Esophagus muscularis mucosa (tissue), 4 donors: ENCODE results near the gene CHPT1. TPM values are rescaled to one million over a fixed set of nuclear protein-coding genes. Genes with fewer than 3 reads are reported as not detected.
"Not testable (repeated sequence)": the region's sequence is repeated elsewhere in the genome, so short reads cannot be mapped to it uniquely, and the experiment has no call there.

ENCODE experiments used
- DNase-seq: peaks from one replicate; pipeline ENCODE4 v3.0.0-alpha.2; 2017; ENCODE audit errors: extremely low spot score
- H3K27ac ChIP-seq, 4 donors: fragments of 200-600 bp; sonication (generic); replicated peaks in 1 of 4; 1 replicate in 3 of 4; 2 replicates in 1 of 4; pipeline ENCODE4 v1.5.1; 2016 to 2019; ENCODE audit warnings: mild to moderate bottlenecking in 1 of 4
- H3K27me3 ChIP-seq, 4 donors: fragments of 200-600 bp; sonication (generic); one replicate each; pipeline versions ENCODE4 v1.5.1 to v1.6.0; 2016 to 2019
- H3K36me3 ChIP-seq, 4 donors: fragments of 200-600 bp; sonication (generic); one replicate each; pipeline ENCODE4 v1.5.1; 2016 to 2019
- H3K4me1 ChIP-seq, 4 donors: fragments of 200-600 bp; sonication (generic); one replicate each; pipeline ENCODE4 v1.5.1; 2016 to 2019
- H3K4me3 ChIP-seq, 4 donors: fragments of 200-600 bp; sonication (generic); 1 replicate in 2 of 4; 2 replicates in 2 of 4; pipeline ENCODE4 v1.5.1; 2016 to 2019; ENCODE audit warnings: mild to moderate bottlenecking in 4 of 4, moderate library complexity in 1 of 4
- H3K9me3 ChIP-seq, 4 donors: fragments of 200-600 bp; sonication (generic); 1 replicate in 3 of 4; 2 replicates in 1 of 4; pipeline ENCODE4 v1.5.1; 2016 to 2019
- EP300 ChIP-seq: sonication (generic); formaldehyde crosslinking; IDR thresholded peaks from one replicate; pipeline ENCODE4 v1.6.1; 2017; ENCODE audit warnings: antibody characterized with exemption
- POLR2A ChIP-seq: fragments of 450-650 bp; IDR thresholded peaks from one replicate; pipeline ENCODE4 v1.6.1; 2017; ENCODE audit warnings: antibody characterized with exemption, moderate library complexity, mild to moderate bottlenecking, low read depth
- POLR2AphosphoS5 ChIP-seq, 2 donors: sonication (generic); formaldehyde crosslinking; IDR thresholded peaks; one replicate each; pipeline ENCODE4 v1.6.1; 2017; ENCODE audit warnings: antibody characterized with exemption in 2 of 2
- WGBS: methylation state at CpG from one replicate; pipeline ENCODE4 v1.1.5; 2018; 5-methylcytosine and 5-hydroxymethylcytosine counted together
- intact Hi-C: fragments of 100-400 bp; cut with DNase I; formaldehyde crosslinking; loops from one replicate; pipeline ENCODE4 v1.15.1; 2023
- total RNA-seq, 4 donors: library from RNA; depleted of rRNA; stranded (reverse); fragments of >200 nt; gene quantifications; one replicate each; pipeline versions ENCODE4 v1.1.0 to v1.2.1, GENCODE V29; 2016
- TF ChIP-seq, protein P1 (sequence below), 3 experiments: fragments of 200-600 bp in 2 of 3; fragments of 450-650 bp in 1 of 3; sonication (generic) in 2 of 3; IDR thresholded peaks; one replicate each; pipeline ENCODE4 v1.5.1; 2017 to 2019; ENCODE audit warnings: antibody characterized with exemption in 3 of 3, mild to moderate bottlenecking in 2 of 3, moderate library complexity in 1 of 3

The CHPT1 gene
- total RNA-seq, 4 donors from 2014 or later: 57.5 to 180 (median 83.8) TPM

- no peaks in the 10 kb centered on the region for H3K27me3 ChIP-seq
- WGBS: 79% methylated on average over 2 of the region's 4 CpGs
- intact Hi-C loops: no loop called here
These were observed 25.6 kb upstream of the CHPT1 start for GRCh38 chr12:101671833-101672232.

GRCh38 chr12:101675555-101675954 is 21.9 kb upstream of the CHPT1 start:
- intact Hi-C loops: no loop called here
- Histone ChIP-seq H3K4me3 (no peak overlapping the region), H3K4me1 (peaks cover 0 to 7% (median 5%) of the 10 kb centered on the region in 4 donors), H3K27ac (no peak overlapping the region), H3K27me3 (no peaks in the 10 kb centered on the region), H3K36me3 (no peaks in the 10 kb centered on the region), H3K9me3 (no peaks in the 10 kb centered on the region)
- TF ChIP-seq EP300 (no peak), POLR2A (no peak), POLR2AphosphoS5 (IDR thresholded peaks at IDR 0.05) (no peak)
- TF ChIP-seq, protein P1, sequence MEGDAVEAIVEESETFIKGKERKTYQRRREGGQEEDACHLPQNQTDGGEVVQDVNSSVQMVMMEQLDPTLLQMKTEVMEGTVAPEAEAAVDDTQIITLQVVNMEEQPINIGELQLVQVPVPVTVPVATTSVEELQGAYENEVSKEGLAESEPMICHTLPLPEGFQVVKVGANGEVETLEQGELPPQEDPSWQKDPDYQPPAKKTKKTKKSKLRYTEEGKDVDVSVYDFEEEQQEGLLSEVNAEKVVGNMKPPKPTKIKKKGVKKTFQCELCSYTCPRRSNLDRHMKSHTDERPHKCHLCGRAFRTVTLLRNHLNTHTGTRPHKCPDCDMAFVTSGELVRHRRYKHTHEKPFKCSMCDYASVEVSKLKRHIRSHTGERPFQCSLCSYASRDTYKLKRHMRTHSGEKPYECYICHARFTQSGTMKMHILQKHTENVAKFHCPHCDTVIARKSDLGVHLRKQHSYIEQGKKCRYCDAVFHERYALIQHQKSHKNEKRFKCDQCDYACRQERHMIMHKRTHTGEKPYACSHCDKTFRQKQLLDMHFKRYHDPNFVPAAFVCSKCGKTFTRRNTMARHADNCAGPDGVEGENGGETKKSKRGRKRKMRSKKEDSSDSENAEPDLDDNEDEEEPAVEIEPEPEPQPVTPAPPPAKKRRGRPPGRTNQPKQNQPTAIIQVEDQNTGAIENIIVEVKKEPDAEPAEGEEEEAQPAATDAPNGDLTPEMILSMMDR (IDR thresholded peaks at IDR 0.05): no peak
- DNase-seq: no peak
- 89% methylated on average over 2 of the region's 2 CpGs for WGBS

More at GRCh38 chr12:101671833-101672232, 25.6 kb upstream of the CHPT1 start:
- no peaks in the 10 kb centered on the region for H3K36me3 ChIP-seq
- no peak overlapping the region for H3K27ac ChIP-seq
- no peak overlapping the region for H3K4me3 ChIP-seq
- peaks cover 0 to 5% (median 0%) of the 10 kb centered on the region in 4 donors for H3K4me1 ChIP-seq
- no peak for DNase-seq
- TF ChIP-seq EP300: no peak
- TF ChIP-seq, protein P1 (IDR thresholded peaks at IDR 0.05): no peak
- no peak for TF ChIP-seq POLR2AphosphoS5 (IDR thresholded peaks at IDR 0.05)
- TF ChIP-seq POLR2A: no peak
- H3K9me3 ChIP-seq: no peaks in the 10 kb centered on the region

GRCh38 chr12:101676497-101676896 is 20.9 kb upstream of the CHPT1 start:
- H3K4me1 ChIP-seq, intact Hi-C loops: not testable (repeated sequence)

DNA sequence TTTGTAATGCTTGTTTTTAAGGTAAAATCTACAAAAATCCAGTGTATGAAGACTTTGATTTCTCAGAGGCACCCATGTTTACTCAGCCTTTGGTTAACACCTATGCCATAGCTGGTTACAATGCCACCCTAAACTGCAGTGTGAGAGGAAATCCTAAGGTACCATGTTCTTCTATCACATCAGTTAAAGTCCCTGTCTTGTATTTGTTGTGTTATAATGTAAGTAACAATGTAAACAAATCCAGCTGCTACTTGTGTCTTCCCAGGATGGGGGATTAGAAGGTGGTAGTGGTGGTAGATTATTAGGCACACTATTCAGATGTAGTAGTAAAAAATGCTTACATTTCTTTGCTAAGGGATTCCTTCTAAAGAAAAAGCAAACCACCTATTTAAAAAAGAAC is 19.4 kb upstream of the CHPT1 start:
- Histone ChIP-seq H3K4me3 (no peak overlapping the region), H3K9me3 (no peaks in the 10 kb centered on the region), H3K4me1 (peaks cover 0 to 7% (median 5%) of the 10 kb centered on the region in 4 donors), H3K27me3 (no peaks in the 10 kb centered on the region), H3K36me3 (no peaks in the 10 kb centered on the region), H3K27ac (no peak overlapping the region)
- intact Hi-C loops: no loop called here
- no peak for DNase-seq
- TF ChIP-seq POLR2AphosphoS5 (IDR thresholded peaks at IDR 0.05): no peak
- no peak for TF ChIP-seq POLR2A
- TF ChIP-seq EP300: no peak
- TF ChIP-seq, protein P1 (IDR thresholded peaks at IDR 0.05): no peak

More at GRCh38 chr12:101676497-101676896, 20.9 kb upstream of the CHPT1 start:
- not testable (repeated sequence) for DNase-seq, H3K27me3 ChIP-seq, H3K27ac ChIP-seq, H3K36me3 ChIP-seq, H3K9me3 ChIP-seq, H3K4me3 ChIP-seq
- WGBS: 70% methylated on average over 3 of the region's 3 CpGs

GRCh38 chr12:101680240-101680639 is 17.2 kb upstream of the CHPT1 start:
- WGBS: 68% methylated on average over 3 of the region's 3 CpGs
- peaks cover 0 to 7% (median 5%) of the 10 kb centered on the region in 4 donors for H3K4me1 ChIP-seq
- intact Hi-C loops: no loop called here
- no peak overlapping the region for H3K27ac ChIP-seq
- H3K9me3 ChIP-seq: no peaks in the 10 kb centered on the region
- H3K36me3 ChIP-seq: no peaks in the 10 kb centered on the region
- no peak overlapping the region for H3K4me3 ChIP-seq
- no peaks in the 10 kb centered on the region for H3K27me3 ChIP-seq
- TF ChIP-seq POLR2AphosphoS5 (IDR thresholded peaks at IDR 0.05) (no peak), POLR2A (no peak)
- TF ChIP-seq, protein P1 (IDR thresholded peaks at IDR 0.05): no peak
- no peak for DNase-seq
